OCI-LY1 (cell line): ENCODE results near the gene ABHD17C.
"Not testable (repeated sequence)": the region's sequence is repeated elsewhere in the genome, so short reads cannot be mapped to it uniquely, and the experiment has no call there.

Experiments used
- H2AFZ ChIP-seq: fragments of 200-600 bp; sonication (generic), shearing (Covaris generic); 2 replicates; pipeline ENCODE4 v1.6.0; 2014; ENCODE audit warnings: antibody characterized with exemption, mild to moderate bottlenecking, low read length
- H3F3A ChIP-seq: fragments of 200-600 bp; sonication (generic), shearing (Covaris generic); 2 replicates; pipeline ENCODE4 v1.6.0; 2014; ENCODE audit warnings: mild to moderate bottlenecking, antibody characterized with exemption, low read length, moderate library complexity; ENCODE audit not compliant: insufficient read depth
- H3K27ac ChIP-seq: fragments of 200-600 bp; sonication (generic); 2 replicates; pipeline ENCODE4 v1.5.1; 2014; ENCODE audit warnings: low read length, mixed run types, mild to moderate bottlenecking, low read depth; ENCODE audit not compliant: poor library complexity, severe bottlenecking
- H3K27me3 ChIP-seq: fragments of 200-600 bp; sonication (generic); 2 replicates; pipeline ENCODE4 v1.6.0; 2014; ENCODE audit warnings: antibody characterized with exemption, mild to moderate bottlenecking, low read length, moderate library complexity; ENCODE audit not compliant: insufficient read depth
- H3K36me3 ChIP-seq: fragments of 200-600 bp; sonication (generic); 2 replicates; pipeline ENCODE4 v1.6.1; 2014; ENCODE audit warnings: mild to moderate bottlenecking, antibody characterized with exemption, low read length, moderate library complexity, mixed read lengths; ENCODE audit not compliant: insufficient read depth
- H3K4me1 ChIP-seq: fragments of 200-600 bp; sonication (generic); 2 replicates; pipeline ENCODE4 v1.5.1; 2014; ENCODE audit warnings: mild to moderate bottlenecking, low read length, moderate library complexity; ENCODE audit not compliant: insufficient read depth, severe bottlenecking
- H3K4me2 ChIP-seq: fragments of 200-600 bp; sonication (generic), shearing (Covaris generic); 2 replicates; pipeline ENCODE4 v1.6.1; 2014; ENCODE audit warnings: low read length
- H3K4me3 ChIP-seq: fragments of 200-600 bp; sonication (generic); 2 replicates; pipeline ENCODE4 v1.5.1; 2014; ENCODE audit warnings: low read length, low read depth, mild to moderate bottlenecking, mixed read lengths; ENCODE audit not compliant: poor library complexity, severe bottlenecking
- H3K79me2 ChIP-seq: fragments of 200-600 bp; shearing (Covaris generic); 2 replicates; pipeline ENCODE4 v1.6.1; 2016; ENCODE audit warnings: mixed run types, low read length, mixed read lengths; ENCODE audit not compliant: insufficient read depth
- H3K9ac ChIP-seq: fragments of 200-600 bp; sonication (generic), shearing (Covaris generic); 2 replicates; pipeline ENCODE4 v1.6.1; 2014; ENCODE audit warnings: mild to moderate bottlenecking, low read length, mixed read lengths
- H3K9me2 ChIP-seq: fragments of 200-600 bp; sonication (generic), shearing (Covaris generic); 2 replicates; pipeline ENCODE4 v1.6.1; 2014; ENCODE audit warnings: low read depth, mild to moderate bottlenecking, low read length, mixed read lengths
- H3K9me3 ChIP-seq: fragments of 200-600 bp; shearing (Covaris generic); 2 replicates; pipeline ENCODE4 v1.6.1; 2014; ENCODE audit warnings: low read length, mixed read lengths
- H4K20me1 ChIP-seq: fragments of 200-600 bp; sonication (generic), shearing (Covaris generic); 2 replicates; pipeline ENCODE4 v1.6.0; 2016; ENCODE audit warnings: mild to moderate bottlenecking, low read length; ENCODE audit not compliant: insufficient read depth
- CTCF ChIP-seq: fragments of 200-600 bp; sonication (generic), shearing (Covaris generic); IDR thresholded peaks from 2 replicates; pipeline ENCODE4 v1.5.1; 2017; ENCODE audit warnings: mild to moderate bottlenecking, antibody characterized with exemption, low read length, moderate library complexity, mixed read lengths
- EZH2 ChIP-seq: fragments of 200-600 bp; sonication (generic), shearing (Covaris generic); IDR thresholded peaks from 2 replicates; pipeline ENCODE4 v1.8.0; 2017; ENCODE audit warnings: borderline replicate concordance, mixed run types, mild to moderate bottlenecking, antibody characterized with exemption, low read length, moderate library complexity, mixed read lengths

The ABHD17C gene

DNA sequence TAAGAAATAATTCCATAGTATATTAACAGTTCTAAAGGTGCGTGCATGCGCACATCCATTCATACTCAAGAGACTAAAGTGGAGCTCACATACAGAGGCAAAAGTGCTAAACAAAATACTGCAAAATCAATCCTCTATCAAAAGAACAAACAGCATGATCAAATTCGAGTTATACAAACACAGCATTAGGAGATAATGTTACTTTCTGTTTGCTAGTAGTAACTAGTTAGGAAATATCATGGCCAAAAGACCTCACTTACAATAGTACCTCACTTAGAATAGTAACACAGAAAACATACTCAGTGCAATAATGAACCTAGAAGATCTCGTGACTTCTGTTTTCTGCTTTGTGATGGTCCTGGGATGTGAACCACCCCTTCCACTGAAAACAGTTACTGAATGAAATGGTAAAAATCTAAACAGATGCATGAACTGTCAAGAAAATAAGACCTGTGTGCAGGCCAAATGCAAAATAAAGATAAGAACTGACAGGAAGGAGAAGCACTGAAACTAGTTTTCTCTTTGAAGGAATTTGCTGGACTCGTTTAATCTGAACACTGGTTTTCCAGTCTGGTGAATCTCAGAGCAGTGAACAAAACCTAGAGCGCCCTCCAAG is 63.1 kb downstream of the ABHD17C start:
- TF ChIP-seq CTCF (no peak), EZH2 (no peak)
- no peak overlapping the region for H2AFZ ChIP-seq
- H4K20me1 ChIP-seq: no peaks in the 10 kb centered on the region

GRCh38 chr15:80760960-80761359 is 65.8 kb downstream of the ABHD17C start:
- Histone ChIP-seq H3K79me2 (no peaks in the 10 kb centered on the region), H3K9me2 (no peaks in the 10 kb centered on the region), H3K27ac (no peak overlapping the region), H3F3A (no peaks in the 10 kb centered on the region), H3K36me3 (no peaks in the 10 kb centered on the region), H4K20me1 (no peaks in the 10 kb centered on the region), H3K9ac (no peak overlapping the region), H3K4me1 (no peaks in the 10 kb centered on the region), H3K4me3 (no peak overlapping the region), H3K27me3 (peaks cover 4% of the 10 kb centered on the region; the same call in 1 of the 2 replicates), H2AFZ (no peak overlapping the region), H3K9me3 (no peaks in the 10 kb centered on the region), H3K4me2 (no peak overlapping the region)
- TF ChIP-seq EZH2: no peak
- no peak for TF ChIP-seq CTCF

More for the DNA sequence above, 63.1 kb downstream of the ABHD17C start:
- Histone ChIP-seq H3K4me2 (no peak overlapping the region), H3K4me1 (no peaks in the 10 kb centered on the region), H3K27ac (no peak overlapping the region), H3F3A (no peaks in the 10 kb centered on the region), H3K9ac (no peak overlapping the region), H3K9me3 (no peaks in the 10 kb centered on the region), H3K79me2 (no peaks in the 10 kb centered on the region), H3K27me3 (peaks cover 4% of the 10 kb centered on the region; the same call in 1 of the 2 replicates), H3K9me2 (no peaks in the 10 kb centered on the region), H3K36me3 (no peaks in the 10 kb centered on the region), H3K4me3 (no peak overlapping the region)

- H3F3A ChIP-seq: no peaks in the 10 kb centered on the region
- H3K9me3 ChIP-seq: no peaks in the 10 kb centered on the region
- peaks cover 4% of the 10 kb centered on the region; the same call in 1 of the 2 replicates for H3K27me3 ChIP-seq
- H3K27ac ChIP-seq: no peak overlapping the region
- H3K79me2 ChIP-seq: no peaks in the 10 kb centered on the region
- H2AFZ ChIP-seq: no peak overlapping the region
- H3K4me2 ChIP-seq: no peak overlapping the region
- no peaks in the 10 kb centered on the region for H3K4me1 ChIP-seq
- H3K9ac ChIP-seq: no peak overlapping the region
- no peaks in the 10 kb centered on the region for H4K20me1 ChIP-seq
- no peaks in the 10 kb centered on the region for H3K36me3 ChIP-seq
- no peak overlapping the region for H3K4me3 ChIP-seq
- H3K9me2 ChIP-seq: no peaks in the 10 kb centered on the region
- TF ChIP-seq EZH2: no peak
- no peak for TF ChIP-seq CTCF
These were observed 66.6 kb downstream of the ABHD17C start for GRCh38 chr15:80761754-80762153.

GRCh38 chr15:80763235-80763634 is 68.1 kb downstream of the ABHD17C start:
- H3K27me3 ChIP-seq, H3F3A ChIP-seq, H3K4me2 ChIP-seq, H3K27ac ChIP-seq, H3K79me2 ChIP-seq, H3K9me3 ChIP-seq, H2AFZ ChIP-seq, H3K36me3 ChIP-seq, H3K4me1 ChIP-seq, H3K9me2 ChIP-seq, H3K9ac ChIP-seq, H3K4me3 ChIP-seq, H4K20me1 ChIP-seq: not testable (repeated sequence)
